GM10847 (cell line): ENCODE data around the gene ACTR2.

ENCODE experiments used
- POLR2A ChIP-seq: IDR thresholded peaks from 2 replicates; pipeline ENCODE4 v1.6.1; 2011; ENCODE audit not compliant: insufficient read length; ENCODE audit errors: extremely low read depth

The ACTR2 gene

GRCh38 chr2:65313954-65314256 is 86.3 kb downstream of the ACTR2 start:
- no peak for TF ChIP-seq POLR2A

- TF ChIP-seq POLR2A, result no peak
These were observed 87.3 kb downstream of the ACTR2 start for GRCh38 chr2:65314801-65315441.

GRCh38 chr2:65316072-65316471 is 88.4 kb downstream of the ACTR2 start:
- TF ChIP-seq POLR2A, result no peak

- no peak for TF ChIP-seq POLR2A
These were observed 90.2 kb downstream of the ACTR2 start for GRCh38 chr2:65317841-65318240.

GRCh38 chr2:65319072-65319673 is 91.5 kb downstream of the ACTR2 start:
- no peak for TF ChIP-seq POLR2A

- TF ChIP-seq POLR2A, result no peak
These were observed 92.0 kb downstream of the ACTR2 start for GRCh38 chr2:65319674-65320041.

- TF ChIP-seq POLR2A, result no peak
These were observed 92.6 kb downstream of the ACTR2 start for GRCh38 chr2:65320042-65320725.
